GM19238 (cell line): ENCODE results near the gene GRIN3B.

ENCODE experiments used
- DNase-seq: peaks from one replicate; pipeline ENCODE4 v3.0.0; 2011; ENCODE audit warnings: low spot score; ENCODE audit not compliant: insufficient read length

GRIN3B gene

DNA sequence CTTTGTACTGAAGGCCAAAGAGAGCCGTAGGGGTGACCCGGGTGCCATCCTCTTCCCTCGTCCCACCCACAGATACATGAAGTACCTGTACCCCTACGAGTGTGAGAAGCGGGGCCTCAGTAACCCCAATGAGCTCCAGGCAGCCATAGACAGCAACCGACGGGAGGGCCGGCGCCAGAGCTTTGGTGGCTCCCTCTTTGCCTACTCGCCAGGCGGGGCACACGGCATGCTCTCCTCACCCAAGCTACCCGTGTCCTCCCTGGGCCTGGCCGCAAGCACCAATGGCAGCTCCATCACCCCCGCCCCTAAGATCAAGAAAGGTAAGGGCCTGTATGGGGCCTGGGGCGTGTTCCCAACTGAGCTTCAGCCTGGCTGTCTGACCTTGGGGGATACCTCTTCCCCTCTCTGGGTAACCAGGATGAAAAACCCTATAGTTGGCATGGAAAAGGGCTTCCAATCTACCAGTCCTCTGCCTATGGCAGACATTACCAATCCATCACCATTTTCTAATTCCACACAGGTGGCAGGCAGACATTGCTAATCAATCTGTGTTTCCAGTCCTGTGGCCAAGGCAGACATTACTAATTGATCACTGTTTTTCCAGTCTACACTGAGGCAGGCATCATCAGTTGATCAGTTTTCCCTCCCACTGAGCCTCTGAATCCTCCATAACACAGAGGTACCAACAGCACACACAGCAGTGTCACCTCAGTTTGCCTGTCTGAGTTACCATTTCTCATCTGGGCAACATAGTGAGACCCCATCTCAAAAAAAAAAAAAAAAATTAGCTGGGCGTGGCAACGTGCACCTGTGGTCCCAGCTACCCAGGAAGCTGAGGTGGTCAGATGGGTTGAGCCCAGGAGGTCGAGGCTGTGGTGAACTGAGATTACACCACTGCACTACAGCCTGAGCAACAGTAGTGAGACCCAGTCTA, 35.2 kb upstream of the GRIN3B start:
- DNase-seq = no peak

DNA sequence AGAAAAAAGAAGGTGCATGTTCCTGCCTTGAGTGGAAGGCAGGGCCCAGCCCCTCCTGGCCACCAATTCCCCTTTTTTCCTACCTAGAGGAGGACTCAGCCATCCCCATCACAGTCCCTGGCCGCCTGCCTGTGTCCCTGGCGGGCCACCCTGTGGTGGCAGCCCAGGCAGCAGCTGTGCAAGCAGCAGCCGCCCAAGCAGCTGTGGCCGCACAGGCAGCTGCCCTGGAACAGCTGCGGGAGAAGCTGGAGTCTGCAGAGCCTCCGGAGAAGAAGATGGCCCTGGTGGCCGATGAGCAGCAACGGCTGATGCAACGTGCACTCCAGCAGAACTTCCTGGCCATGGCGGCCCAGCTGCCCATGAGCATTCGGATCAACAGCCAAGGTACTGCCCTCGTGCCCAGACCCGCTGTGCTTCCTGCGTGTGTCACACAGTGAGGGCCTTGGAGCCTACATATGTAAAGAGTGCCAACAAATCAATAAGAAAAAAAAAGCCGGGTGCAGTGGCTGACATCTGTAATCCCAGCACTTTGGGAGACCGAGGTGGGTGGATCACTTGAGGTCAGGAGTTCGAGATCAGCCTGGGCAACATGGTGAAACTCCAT, 33.6 kb upstream of the GRIN3B start:
- DNase-seq = no peak

DNA sequence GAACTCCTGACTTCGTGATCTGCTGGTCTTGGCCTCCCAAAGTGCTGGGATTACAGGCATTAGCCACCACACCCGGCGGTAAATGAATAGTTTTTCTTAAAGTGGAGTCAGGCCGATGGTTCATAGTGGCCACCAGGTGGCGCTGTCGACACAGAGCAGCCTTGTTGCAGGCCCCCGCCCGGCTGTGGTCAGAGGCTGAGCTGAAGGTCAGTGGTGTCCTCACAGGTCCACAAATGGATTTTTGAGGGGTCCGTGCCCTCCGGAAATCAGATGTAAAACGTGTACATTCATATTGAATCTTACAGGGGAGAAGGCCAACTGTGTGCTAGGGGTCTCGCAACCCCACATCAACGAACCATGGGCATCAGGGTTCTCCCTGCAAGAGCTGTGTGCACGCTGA, 29.5 kb upstream of the GRIN3B start:
- no peak for DNase-seq

DNA sequence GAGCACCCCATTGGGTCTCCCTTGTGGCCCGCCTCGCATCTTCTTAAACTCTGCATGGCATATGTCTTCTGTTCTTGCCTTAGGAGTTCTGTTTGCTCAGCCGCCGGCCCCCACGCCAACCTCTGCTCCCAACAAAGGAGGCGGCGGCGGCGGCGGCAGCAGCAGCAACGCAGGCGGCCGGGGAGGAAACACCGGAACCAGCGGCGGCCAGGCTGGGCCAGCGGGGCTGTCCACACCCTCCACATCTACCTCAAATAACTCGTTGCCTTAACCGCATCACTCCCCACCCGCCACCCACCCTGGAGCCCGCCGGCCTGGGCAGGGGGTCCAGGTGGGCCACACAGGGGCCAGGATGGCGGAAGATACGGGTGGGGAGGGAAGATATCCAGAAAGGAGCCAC, 28.4 kb upstream of the GRIN3B start:
- no peak for DNase-seq

DNA sequence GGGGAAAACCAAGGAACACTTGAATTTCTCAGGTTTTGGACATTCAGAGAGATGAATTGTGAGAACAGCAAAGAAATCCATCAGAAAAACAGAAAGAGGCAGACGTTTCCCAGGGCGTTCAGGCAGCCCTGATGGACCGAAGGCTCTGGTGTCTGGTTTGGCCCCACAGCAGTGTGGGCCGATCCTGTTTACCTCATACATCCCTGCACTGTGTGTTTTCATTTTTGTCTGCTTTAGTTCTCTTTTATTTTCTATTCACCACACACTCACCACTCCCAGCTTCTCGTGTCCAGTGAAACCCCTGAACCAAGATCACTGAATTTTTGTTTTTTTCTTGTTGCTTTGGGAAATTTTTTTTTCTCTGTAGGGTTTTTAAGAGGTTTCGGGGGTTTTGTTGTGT, 27.9 kb upstream of the GRIN3B start:
- no peak for DNase-seq

GRCh38 chr19:973726-974563, 26.3 kb upstream of the GRIN3B start:
- no peak for DNase-seq

DNA sequence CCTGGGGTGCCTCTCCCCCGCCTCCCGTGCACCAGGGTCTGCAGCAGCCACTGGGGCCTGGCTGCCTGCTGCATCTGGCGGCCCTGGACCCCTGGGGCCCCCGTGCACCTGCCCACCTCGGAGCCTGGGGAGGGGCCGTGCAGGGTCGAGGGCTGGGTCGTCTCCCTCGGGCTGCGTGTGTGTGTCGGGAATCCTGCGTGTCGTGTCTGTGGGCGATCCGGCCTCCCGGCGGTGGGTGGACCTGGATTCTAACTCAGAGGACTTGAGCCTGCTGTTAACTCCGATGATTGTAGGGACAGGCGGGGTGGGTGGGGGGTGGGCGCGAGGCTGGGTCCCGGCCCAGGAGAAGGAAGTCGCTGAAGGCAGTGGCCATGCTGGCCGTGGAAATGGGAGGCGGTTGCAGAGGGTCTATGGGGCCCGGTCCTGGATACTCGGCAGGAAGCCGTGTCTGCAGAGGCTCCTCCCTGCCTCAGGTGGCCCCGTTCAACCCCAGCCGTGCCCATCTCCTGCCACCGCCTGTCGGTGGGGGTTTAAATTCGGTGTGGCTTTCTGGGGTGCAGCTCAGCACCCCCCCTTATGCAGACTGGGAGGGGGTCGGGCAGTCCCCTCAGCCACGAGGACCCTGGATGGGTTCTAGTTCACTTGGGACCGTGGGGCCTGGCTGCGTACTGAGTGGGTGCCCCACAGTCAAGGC, 25.5 kb upstream of the GRIN3B start:
- DNase-seq = no peak

DNA sequence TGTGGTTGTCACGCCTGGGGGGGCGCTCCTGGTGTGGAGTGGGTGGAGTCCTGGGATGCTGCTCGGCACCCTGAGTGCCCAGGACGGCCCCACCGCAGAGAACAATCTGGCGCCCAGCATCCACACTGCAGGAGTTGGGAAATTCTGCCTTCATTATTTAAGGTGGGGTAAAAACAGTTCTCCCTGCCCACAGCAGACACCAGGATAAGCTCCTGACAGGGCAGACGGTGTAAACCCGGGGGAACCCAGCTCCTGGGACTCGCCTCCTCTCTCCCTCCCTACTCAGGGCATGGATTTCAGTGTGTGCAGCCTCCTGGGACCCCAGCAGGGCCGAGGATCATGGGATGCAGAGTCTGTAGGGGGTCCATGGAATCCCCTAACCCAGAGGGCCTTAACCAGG, 23.7 kb upstream of the GRIN3B start:
- no peak for DNase-seq

DNA sequence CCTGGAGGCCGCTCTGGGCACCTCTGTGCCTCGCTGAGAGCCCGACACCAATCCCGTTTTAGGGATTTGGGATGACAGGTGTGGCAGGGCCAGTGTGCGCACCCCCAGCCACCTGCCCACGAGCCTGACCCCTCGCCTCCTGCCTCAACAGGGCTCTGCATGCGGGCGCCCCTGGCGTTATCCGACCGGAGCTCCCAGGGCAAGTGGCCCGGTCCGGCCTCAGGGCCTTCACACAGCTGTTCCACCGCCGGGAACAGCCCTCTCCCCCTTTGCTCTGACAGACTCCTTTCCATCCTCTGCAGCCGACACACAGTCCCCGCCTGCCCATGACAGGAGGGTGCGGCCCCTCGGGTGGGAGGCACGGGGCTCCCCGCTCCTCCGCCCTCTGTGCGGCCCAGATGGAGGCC, 23.2 kb upstream of the GRIN3B start:
- DNase-seq = no peak

GRCh38 chr19:979318-979741, 20.9 kb upstream of the GRIN3B start:
- DNase-seq = no peak

GRCh38 chr19:980133-980998, 19.9 kb upstream of the GRIN3B start:
- DNase-seq = no peak

DNA sequence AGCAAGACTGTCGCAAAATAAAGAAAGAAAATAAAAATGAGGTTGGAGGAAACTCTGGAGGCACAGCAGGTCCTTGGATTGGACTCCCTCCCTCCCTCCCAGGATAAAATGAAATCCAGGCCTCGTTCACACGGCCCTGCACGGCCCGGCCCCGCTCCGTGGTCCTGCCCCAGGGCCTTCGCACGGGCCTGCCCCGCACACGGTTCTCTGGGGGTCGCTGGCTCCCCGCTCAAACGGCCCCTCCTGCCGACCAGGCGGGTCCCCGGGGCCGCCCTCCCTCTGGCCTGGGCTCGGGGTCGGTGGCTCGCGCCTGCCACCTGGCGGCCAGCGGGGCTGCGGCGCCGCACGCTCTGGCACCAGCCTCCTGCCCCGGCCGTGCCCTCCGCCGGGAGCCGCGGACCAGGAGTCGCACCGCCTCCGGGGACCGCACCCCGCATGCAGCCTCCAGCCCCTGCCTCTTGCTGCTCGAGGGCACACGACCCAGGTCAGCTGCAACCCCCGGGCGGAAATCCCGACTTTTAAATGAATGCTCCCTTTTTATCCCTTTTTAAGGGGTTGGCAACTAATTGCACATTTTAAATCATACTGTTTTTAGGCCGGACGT, 17.6 kb upstream of the GRIN3B start:
- peak; percentile 99 for DNase-seq

DNA sequence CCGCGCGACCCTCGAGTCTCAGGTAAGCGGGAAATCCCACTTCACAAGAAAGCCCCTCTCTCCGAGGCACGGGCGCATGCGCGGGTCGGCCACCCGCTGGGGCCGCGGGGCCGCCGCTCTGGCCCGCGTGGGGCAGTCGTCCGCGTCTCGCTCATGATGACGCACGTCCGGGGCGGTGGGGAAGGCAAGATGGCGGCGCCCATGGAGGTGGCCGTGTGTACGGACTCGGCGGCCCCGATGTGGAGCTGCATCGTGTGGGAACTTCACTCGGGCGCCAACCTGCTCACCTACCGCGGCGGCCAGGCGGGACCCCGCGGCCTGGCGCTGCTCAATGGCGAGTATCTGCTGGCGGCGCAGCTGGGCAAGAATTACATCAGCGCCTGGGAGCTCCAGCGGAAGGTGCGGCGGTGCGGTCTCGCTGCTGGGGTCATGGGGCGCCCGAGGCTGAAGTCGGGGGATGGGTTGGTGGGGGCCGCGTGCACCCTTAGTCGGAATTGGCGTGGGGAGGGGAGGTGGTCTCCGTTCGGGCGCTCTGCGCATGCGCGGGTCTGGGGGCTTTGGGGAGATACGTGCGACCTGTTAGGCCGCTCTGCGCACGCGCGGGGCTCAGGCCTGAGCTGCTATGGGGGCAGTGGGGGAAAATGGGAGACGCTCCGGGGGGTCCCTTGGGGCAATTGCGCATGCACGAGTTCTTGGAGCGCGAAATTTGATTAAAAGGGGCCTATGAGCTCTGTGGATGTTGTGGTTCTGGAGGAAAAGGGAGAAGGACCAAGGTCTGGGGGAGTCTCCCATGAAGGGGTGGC, 15.9 kb upstream of the GRIN3B start, which contains the start of gene WDR18:
TSS of gene WDR18 (plus strand) at position 181 of the 803 bp plus-strand sequence. CDS start at position 190, 9 bp downstream.
- DNase-seq = peak; percentile 100

DNA sequence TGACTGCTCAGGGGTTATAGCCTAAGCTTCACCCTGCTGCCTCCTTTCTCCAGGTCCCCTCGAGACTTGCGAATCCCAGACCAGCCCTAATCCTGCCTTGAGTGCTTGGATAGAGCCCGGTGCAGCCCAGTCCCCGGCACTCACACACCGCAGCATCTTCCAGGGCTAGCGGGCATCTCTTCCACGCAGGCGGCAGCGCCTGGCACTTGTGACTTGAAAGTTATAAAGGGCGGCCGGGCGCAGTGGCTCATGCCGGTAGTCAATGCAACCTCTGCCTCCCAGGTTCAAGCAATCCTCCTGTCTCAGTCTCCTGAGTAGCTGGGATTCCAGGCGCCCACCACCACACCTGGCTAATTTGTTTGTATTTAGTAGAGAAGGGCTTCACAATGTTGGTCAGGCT, 14.1 kb upstream of the GRIN3B start:
- no peak for DNase-seq

GRCh38 chr19:988081-988480, 12.1 kb upstream of the GRIN3B start:
- no peak for DNase-seq

- no peak for DNase-seq
Measured at GRCh38 chr19:988510-988909, 11.7 kb upstream of the GRIN3B start.

DNA sequence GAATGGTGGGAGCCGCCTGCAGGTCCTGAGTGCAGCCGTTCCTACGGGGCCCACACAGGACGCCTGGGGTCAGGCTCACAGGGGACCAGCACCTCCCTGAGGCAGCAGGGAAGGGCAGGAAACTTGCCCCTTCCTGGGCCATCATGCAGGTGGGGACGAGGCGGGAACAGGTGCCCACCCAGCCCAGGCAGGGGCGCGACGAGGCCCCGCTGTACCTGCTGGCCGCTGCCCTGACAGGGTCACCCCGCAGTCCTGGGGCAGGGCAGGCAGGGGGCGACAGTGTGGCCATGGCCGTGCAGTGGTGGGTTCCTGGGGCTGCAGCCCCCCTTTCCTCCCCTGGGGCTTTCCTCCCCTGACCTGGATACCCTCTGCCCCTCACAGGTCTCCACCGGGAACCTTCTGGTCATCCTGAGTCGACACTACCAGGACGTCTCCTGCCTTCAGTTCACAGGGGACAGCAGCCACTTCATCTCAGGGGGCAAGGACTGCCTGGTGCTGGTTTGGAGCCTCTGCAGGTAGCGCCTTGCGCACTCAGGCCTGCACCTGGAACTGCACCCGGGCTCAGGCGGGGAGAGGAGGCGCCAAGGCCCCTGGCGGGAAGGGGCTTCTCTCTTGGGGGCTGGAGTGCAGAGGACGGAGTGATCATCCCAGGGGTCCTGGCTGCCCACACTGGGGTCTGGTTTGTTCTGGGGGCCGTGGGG, 10.7 kb upstream of the GRIN3B start:
- no peak for DNase-seq

DNA sequence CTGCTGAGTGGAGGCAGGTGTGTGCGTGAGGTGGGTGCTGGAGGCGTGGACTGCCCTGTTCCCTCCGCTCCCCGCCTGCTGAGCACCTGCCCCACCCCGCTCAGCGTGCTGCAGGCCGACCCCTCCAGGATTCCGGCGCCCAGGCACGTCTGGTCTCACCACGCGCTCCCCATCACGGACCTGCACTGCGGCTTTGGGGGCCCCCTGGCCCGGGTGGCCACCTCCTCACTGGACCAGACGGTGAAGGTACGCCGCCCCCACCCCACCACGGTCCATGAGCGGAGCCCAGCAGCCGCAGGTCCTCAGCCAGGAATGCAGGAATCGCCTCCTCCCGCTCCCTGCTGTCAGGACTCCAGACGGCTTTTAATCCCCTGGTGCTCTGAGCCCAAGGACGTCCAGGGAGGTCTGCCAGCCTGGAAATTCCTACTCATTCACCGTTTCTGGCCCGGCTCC, 10.1 kb upstream of the GRIN3B start:
- no peak for DNase-seq
